VCaP (cell line): ENCODE data around the gene NID1.

Source experiments
- H3K27ac ChIP-seq: fragments of 450-650 bp; 2 replicates; pipeline ENCODE4 v1.5.1; 2017
- CTCF ChIP-seq: fragments of 450-650 bp; conservative IDR thresholded peaks from 2 replicates; pipeline ENCODE4 v1.5.1; 2017; ENCODE audit warnings: mild to moderate bottlenecking, moderate library complexity

The NID1 gene

GRCh38 chr1:236110137-236110536 lies 45.2 kb upstream of the NID1 start:
- no peak for TF ChIP-seq CTCF
- no peak overlapping the region for H3K27ac ChIP-seq

GRCh38 chr1:236108027-236108648 lies 43.2 kb upstream of the NID1 start:
- no peak for TF ChIP-seq CTCF
- no peak overlapping the region for H3K27ac ChIP-seq

GRCh38 chr1:236107121-236107907 lies 42.4 kb upstream of the NID1 start:
- H3K27ac ChIP-seq: no peak overlapping the region
- TF ChIP-seq CTCF: no peak

- peak; percentile 77 for TF ChIP-seq CTCF
- no peak overlapping the region for H3K27ac ChIP-seq
These were observed 38.8 kb upstream of the NID1 start for GRCh38 chr1:236103646-236104218.

GRCh38 chr1:236103059-236103458 lies 38.2 kb upstream of the NID1 start:
- no peak for TF ChIP-seq CTCF
- H3K27ac ChIP-seq: no peak overlapping the region

GRCh38 chr1:236102611-236103010 lies 37.7 kb upstream of the NID1 start:
- H3K27ac ChIP-seq: no peak overlapping the region
- no peak for TF ChIP-seq CTCF
